Activated naive CD4-positive, alpha-beta T cell treated with anti-CD3 and anti-CD28 coated beads for 36 hours (primary cell): Measurements from ENCODE around the gene COPB1. TPM values are rescaled to one million over a fixed set of nuclear protein-coding genes. Genes with fewer than 3 reads are reported as not detected.

Source experiments
- CTCF ChIA-PET: fragments of 350-600 bp; sonication (Branson Sonifier 250); formaldehyde crosslinking; loops from one replicate; lab custom pipeline; 2021; ENCODE audit warnings: antibody characterized with exemption; lab: Charles Lee
- DNase-seq: peaks from one replicate; pipeline ENCODE4 v3.0.0-alpha.2; 2020
- H3K27ac Mint-ChIP-seq: one replicate; pipeline ENCODE4 v1.8.0; 2021; ENCODE audit warnings: mild to moderate bottlenecking, mixed read lengths
- H3K27me3 Mint-ChIP-seq: one replicate; pipeline ENCODE4 v1.8.0; 2021; ENCODE audit warnings: low read depth, mixed read lengths
- H3K36me3 Mint-ChIP-seq: one replicate; pipeline ENCODE4 v1.8.0; 2021; ENCODE audit warnings: low read depth, mixed read lengths
- H3K4me1 Mint-ChIP-seq: one replicate; pipeline ENCODE4 v1.8.0; 2021; ENCODE audit warnings: low read depth, mixed read lengths
- H3K4me3 Mint-ChIP-seq: one replicate; pipeline ENCODE4 v1.8.0; 2021; ENCODE audit warnings: mild to moderate bottlenecking, moderate library complexity, mixed read lengths
- H3K9me3 Mint-ChIP-seq: one replicate; pipeline ENCODE4 v1.8.0; 2021; ENCODE audit warnings: mixed read lengths
- intact Hi-C: fragments of 100-400 bp; cut with micrococcal nuclease; formaldehyde crosslinking; loops from one replicate; pipeline ENCODE4 v1.15.1; 2023
- total RNA-seq, 2 experiments: library from RNA; stranded (reverse); gene quantifications; one replicate each; pipeline ENCODE4 v1.2.3, GENCODE V29; 2021

COPB1 gene
- total RNA-seq, 2 experiments from 2014 or later = 111 to 112 TPM

- peaks cover 2% of the 10 kb centered on the region for H3K4me1 Mint-ChIP-seq
These were observed 76.8 kb downstream of the COPB1 start for GRCh38 chr11:14422814-14423182.

GRCh38 chr11:14422052-14422813 is 77.4 kb downstream of the COPB1 start:
- H3K4me3 Mint-ChIP-seq = no peak overlapping the region
- CTCF ChIA-PET = interaction anchor here (0.6 to 1.9 kb wide), 9 partner anchors 9 to 453 kb away, joined by 3 to 7 read pairs (median 3); no protein-coding TSS in a partner anchor
- no peak overlapping the region for H3K27ac Mint-ChIP-seq
- no peaks in the 10 kb centered on the region for H3K9me3 Mint-ChIP-seq
- no peaks in the 10 kb centered on the region for H3K27me3 Mint-ChIP-seq
- intact Hi-C loops = no loop called here
- H3K36me3 Mint-ChIP-seq = no peaks in the 10 kb centered on the region
- DNase-seq = no peak
- peaks cover 4% of the 10 kb centered on the region for H3K4me1 Mint-ChIP-seq

More at GRCh38 chr11:14422814-14423182, 76.8 kb downstream of the COPB1 start:
- no peaks in the 10 kb centered on the region for H3K9me3 Mint-ChIP-seq
- intact Hi-C loops = no loop called here
- no peak overlapping the region for H3K27ac Mint-ChIP-seq
- CTCF ChIA-PET = interaction anchor here (0.7 to 1.9 kb wide), 7 partner anchors 9 to 128 kb away, joined by 3 to 7 read pairs (median 3); no protein-coding TSS in a partner anchor
- H3K4me3 Mint-ChIP-seq = no peak overlapping the region
- no peaks in the 10 kb centered on the region for H3K27me3 Mint-ChIP-seq
- H3K36me3 Mint-ChIP-seq = no peaks in the 10 kb centered on the region
- DNase-seq = no peak

- DNase-seq = no peak
- intact Hi-C loops = no loop called here
- Mint-ChIP-seq H3K36me3 (no peaks in the 10 kb centered on the region), H3K4me3 (no peak overlapping the region), H3K9me3 (no peaks in the 10 kb centered on the region), H3K4me1 (peaks cover 18% of the 10 kb centered on the region), H3K27me3 (no peaks in the 10 kb centered on the region), H3K27ac (no peak overlapping the region)
- CTCF ChIA-PET = interaction anchor here (0.7 to 2.6 kb wide), 4 partner anchors 46 to 120 kb away, joined by 3 to 15 read pairs (median 10); no protein-coding TSS in a partner anchor
These were observed 79.4 kb downstream of the COPB1 start for GRCh38 chr11:14420223-14420622.

- intact Hi-C loops = loop anchor here (1.0 to 10.0 kb wide), 4 partner anchors 119 to 636 kb away; no protein-coding TSS in a partner anchor
- Mint-ChIP-seq H3K27me3 (no peaks in the 10 kb centered on the region), H3K4me3 (no peak overlapping the region), H3K27ac (no peak overlapping the region), H3K9me3 (no peaks in the 10 kb centered on the region), H3K36me3 (no peaks in the 10 kb centered on the region), H3K4me1 (peaks cover 28% of the 10 kb centered on the region)
- peak; percentile 17 for DNase-seq
- CTCF ChIA-PET = interaction anchor here (0.7 to 2.6 kb wide), 16 partner anchors 13 to 450 kb away, joined by 3 to 15 read pairs (median 5); no protein-coding TSS in a partner anchor
These were observed 80.7 kb downstream of the COPB1 start for GRCh38 chr11:14418801-14419417.

DNA sequence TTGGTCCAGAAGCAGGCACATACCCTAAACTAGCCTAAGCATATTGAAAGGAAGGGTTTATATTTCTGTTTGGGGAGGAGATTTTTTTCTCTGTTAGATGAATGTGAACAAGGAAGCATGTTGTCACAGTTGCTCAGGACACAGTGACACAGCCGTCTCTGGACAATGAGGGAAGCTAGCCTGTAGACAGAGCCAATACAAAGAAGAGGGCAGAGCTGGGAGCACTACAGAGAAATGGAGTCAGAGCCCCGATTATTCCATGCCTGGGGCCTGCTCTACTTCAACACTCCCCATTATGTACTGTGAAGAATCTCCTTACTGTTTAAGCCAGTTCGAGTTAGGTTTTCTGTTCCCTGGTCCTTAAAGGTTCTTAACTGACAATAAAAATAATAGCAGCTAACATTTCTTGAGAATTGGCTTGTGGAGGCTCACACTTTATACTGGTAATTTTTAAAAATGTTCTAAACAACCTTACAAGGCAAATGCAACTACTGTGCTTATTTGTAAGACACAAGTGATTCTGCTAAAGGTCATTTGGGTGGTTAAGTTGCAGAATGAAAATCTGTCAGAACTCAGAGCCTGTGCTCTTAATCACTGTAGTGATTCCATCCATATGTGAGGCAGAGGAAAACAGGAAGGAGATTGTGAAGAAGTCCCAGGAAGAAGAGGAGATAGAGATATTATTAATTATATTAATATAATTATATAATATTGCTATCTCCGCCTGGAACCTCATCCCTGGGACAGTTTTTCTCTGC is 81.8 kb downstream of the COPB1 start:
- H3K36me3 Mint-ChIP-seq = no peaks in the 10 kb centered on the region
- H3K27me3 Mint-ChIP-seq = no peaks in the 10 kb centered on the region
- H3K9me3 Mint-ChIP-seq = no peaks in the 10 kb centered on the region
- H3K4me3 Mint-ChIP-seq = no peak overlapping the region
- no peak overlapping the region for H3K27ac Mint-ChIP-seq
- CTCF ChIA-PET = interaction anchor here (0.9 to 2.6 kb wide), 14 partner anchors 12 to 168 kb away, joined by 3 to 15 read pairs (median 6); no protein-coding TSS in a partner anchor
- peaks cover 36% of the 10 kb centered on the region for H3K4me1 Mint-ChIP-seq
- no peak for DNase-seq
- intact Hi-C loops = loop anchor here (5.0 to 10.0 kb wide), 3 partner anchors 160 to 637 kb away; no protein-coding TSS in a partner anchor

- DNase-seq = no peak
- no peaks in the 10 kb centered on the region for H3K9me3 Mint-ChIP-seq
- intact Hi-C loops = loop anchor here (5.0 to 10.0 kb wide), 3 partner anchors 160 to 638 kb away; no protein-coding TSS in a partner anchor
- H3K36me3 Mint-ChIP-seq = no peaks in the 10 kb centered on the region
- CTCF ChIA-PET = interaction anchor here (0.6 to 2.5 kb wide), 8 partner anchors 11 to 167 kb away, joined by 3 to 12 read pairs (median 5); no protein-coding TSS in a partner anchor
- no peak overlapping the region for H3K4me3 Mint-ChIP-seq
- H3K4me1 Mint-ChIP-seq = peaks cover 36% of the 10 kb centered on the region
- H3K27ac Mint-ChIP-seq = no peak overlapping the region
- H3K27me3 Mint-ChIP-seq = no peaks in the 10 kb centered on the region
These were observed 82.4 kb downstream of the COPB1 start for GRCh38 chr11:14417186-14417585.

DNA sequence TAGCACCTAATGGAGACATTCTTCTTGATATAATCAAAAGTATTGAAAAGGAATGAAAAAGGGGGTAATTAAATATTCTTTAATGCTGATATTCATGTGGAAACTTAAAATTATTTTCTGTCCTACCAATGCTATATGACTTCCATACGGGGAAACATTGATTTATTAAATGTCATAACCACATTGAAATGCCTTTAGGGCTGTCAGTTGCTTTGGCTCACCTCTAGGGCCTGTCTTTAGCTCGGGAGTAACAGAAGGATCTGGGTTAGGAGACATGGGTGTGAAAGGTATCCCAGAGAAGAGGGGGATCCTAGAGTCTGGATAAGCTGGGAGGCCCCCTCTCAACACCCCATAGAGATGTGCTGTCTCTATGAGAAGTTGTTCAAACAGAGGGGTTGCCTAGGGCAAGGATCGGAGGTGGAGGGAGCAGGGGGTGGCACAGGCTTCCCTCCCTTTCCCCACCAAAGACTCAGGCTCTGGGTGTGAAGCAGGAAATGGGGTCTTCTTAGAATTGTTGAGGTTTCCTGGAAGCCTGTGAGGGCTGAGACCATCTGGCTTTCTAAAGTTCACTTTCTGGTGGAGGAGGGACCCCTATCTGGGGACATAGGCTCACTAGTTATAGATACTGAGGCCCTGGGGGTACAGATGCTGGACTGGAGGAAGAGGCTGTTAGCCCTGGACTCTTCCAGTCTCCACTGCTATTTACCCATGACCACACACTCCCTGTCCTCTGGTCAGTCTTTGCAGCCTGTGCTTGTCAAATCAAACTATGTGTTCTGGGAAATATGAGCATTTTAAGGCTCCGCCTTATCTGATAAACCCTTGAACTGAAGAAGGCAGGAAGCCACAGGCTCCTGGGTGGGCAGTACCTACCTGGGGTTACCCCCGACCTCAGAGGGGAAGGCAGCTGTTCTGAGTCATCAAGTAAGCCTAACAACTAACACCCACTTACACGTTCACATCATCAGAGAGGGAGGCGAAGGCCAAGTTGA is 84.8 kb downstream of the COPB1 start:
- Mint-ChIP-seq H3K4me3 (peak overlapping the region; percentile 33), H3K36me3 (no peaks in the 10 kb centered on the region), H3K27ac (peak overlapping the region; percentile 91), H3K9me3 (no peaks in the 10 kb centered on the region), H3K27me3 (no peaks in the 10 kb centered on the region), H3K4me1 (peaks cover 36% of the 10 kb centered on the region)
- DNase-seq = peak; percentile 93
- CTCF ChIA-PET = interaction anchor here (0.6 to 2.1 kb wide), 7 partner anchors 8 to 114 kb away, joined by 3 to 12 read pairs (median 5); no protein-coding TSS in a partner anchor
- intact Hi-C loops = loop anchor here (1.0 to 10.0 kb wide), 13 partner anchors 32 to 640 kb away; partner anchors contain the start of genes COPB1 and PSMA1

DNA sequence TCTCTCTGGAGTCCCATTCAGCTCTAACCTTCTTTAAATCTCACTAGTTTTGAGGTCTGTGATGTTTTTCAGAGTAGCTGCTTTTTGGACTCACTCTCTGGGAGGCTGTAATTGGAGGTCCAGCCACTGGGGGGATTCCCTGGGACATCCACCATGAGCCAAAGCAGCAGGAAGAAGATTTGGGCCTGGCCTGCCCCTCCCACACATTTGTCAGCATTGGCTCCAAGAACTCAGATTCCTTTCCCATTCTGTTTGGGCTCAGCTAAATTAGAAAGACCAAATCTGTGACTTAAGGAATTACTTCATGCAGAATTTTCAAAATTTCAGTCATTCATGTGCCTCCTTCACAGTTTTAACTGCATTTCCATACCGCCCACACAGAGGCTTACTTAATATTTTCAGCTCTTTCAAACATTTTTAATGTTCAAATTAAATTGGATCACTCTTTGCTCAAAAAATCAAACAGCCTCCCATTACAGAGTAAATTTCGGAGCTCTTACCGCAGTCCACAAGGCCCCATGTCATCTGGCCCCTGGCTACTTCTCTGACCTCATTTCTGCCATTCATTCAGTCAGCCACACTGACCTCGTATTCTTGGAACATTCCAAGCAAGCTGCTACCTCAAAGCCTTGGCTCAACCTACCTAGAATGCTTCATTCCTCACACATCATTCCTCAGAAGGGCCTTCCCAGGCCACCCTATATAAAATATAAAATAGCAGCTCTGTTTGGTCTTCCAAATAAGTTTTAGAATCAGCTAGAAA is 86.1 kb downstream of the COPB1 start:
- Mint-ChIP-seq H3K4me3 (no peak overlapping the region), H3K27ac (peak overlapping the region; percentile 20), H3K4me1 (peaks cover 36% of the 10 kb centered on the region)

DNA sequence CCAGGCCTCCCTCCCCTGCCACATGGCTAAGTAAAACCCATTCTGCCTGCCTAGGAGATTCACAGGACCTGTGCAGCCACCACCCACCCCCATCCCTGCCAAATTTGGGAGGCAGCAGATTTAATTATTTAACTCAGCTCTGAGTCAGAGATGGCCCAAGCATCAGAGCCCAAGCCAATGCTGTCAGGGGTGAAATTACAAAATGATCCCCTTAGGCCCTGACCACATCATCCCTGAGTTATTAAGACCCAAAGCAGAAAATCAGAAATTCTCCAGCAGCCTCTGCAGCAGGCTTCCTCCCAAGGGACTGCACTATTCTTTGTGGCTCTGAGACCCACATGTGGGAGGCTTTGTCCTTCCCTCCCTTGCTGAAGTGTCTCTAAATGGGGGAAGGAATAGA is 87.8 kb downstream of the COPB1 start:
- Mint-ChIP-seq H3K9me3 (no peaks in the 10 kb centered on the region), H3K27ac (no peak overlapping the region), H3K4me1 (peaks cover 29% of the 10 kb centered on the region), H3K27me3 (no peaks in the 10 kb centered on the region), H3K36me3 (no peaks in the 10 kb centered on the region), H3K4me3 (no peak overlapping the region)
- CTCF ChIA-PET = no interaction called here
- no peak for DNase-seq
- intact Hi-C loops = loop anchor here (10.0 kb wide), 1 partner anchor 643 kb away; no protein-coding TSS in a partner anchor

More for the DNA sequence above, 86.1 kb downstream of the COPB1 start:
- intact Hi-C loops = loop anchor here (2.0 to 10.0 kb wide), 3 partner anchors 33 to 641 kb away; no protein-coding TSS in a partner anchor
- CTCF ChIA-PET = interaction anchor here (0.7 to 2.1 kb wide), 8 partner anchors 9 to 92 kb away, joined by 3 to 7 read pairs (median 3); no protein-coding TSS in a partner anchor
- H3K27me3 Mint-ChIP-seq = no peaks in the 10 kb centered on the region
- peak; percentile 41 for DNase-seq
- no peaks in the 10 kb centered on the region for H3K9me3 Mint-ChIP-seq
- no peaks in the 10 kb centered on the region for H3K36me3 Mint-ChIP-seq

DNA sequence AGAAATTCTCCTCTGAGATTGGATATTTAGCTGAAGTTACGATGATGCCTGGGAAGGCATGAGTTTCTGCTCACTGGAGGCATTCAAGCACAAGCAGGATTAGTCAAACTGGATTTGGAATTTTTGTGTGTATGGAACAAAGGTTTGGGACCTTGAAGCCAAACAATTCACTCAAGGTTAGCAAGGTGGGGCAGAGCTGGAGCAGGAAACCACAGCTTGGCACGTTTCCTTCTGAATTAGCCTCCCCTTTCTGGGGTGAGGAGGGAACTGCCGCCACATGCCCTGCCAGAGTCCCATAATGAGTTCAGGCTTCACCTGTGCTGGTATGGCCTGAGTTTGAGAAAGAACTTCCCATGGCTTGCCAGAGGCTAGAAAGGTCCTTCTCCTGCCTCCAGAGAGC is 89.7 kb downstream of the COPB1 start:
- intact Hi-C loops = loop anchor here (10.0 kb wide), 1 partner anchor 645 kb away; no protein-coding TSS in a partner anchor
- Mint-ChIP-seq H3K36me3 (no peaks in the 10 kb centered on the region), H3K4me1 (peaks cover 15% of the 10 kb centered on the region), H3K4me3 (no peak overlapping the region), H3K27me3 (no peaks in the 10 kb centered on the region), H3K27ac (no peak overlapping the region), H3K9me3 (no peaks in the 10 kb centered on the region)
- CTCF ChIA-PET = no interaction called here
- DNase-seq = no peak
